Cortex of kidney (tissue), 1 donor: ENCODE data around the gene ZNF512B.
"Not testable (repeated sequence)": the region's sequence is repeated elsewhere in the genome, so short reads cannot be mapped to it uniquely, and the experiment has no call there.

Experiments
- DNase-seq: peaks from one replicate; lab custom pipeline; 2025; lab: John Stamatoyannopoulos, UW

Gene ZNF512B

GRCh38 chr20:63969838-63970713 is at the start of gene ZNF512B:
Gene ZNF512B (minus strand): TSS chr20:63969930. CDS start chr20:63967950, 1,980 bp downstream.
- no peak for DNase-seq

- DNase-seq, result no peak
Observed at GRCh38 chr20:64015635-64016034, 45.9 kb upstream of the ZNF512B start.

GRCh38 chr20:64012385-64013154 is 42.8 kb upstream of the ZNF512B start:
- DNase-seq, result not testable (repeated sequence)

GRCh38 chr20:64011366-64011779 is 41.6 kb upstream of the ZNF512B start:
- DNase-seq, result no peak

- no peak for DNase-seq
Observed at GRCh38 chr20:64010711-64011237, 41.0 kb upstream of the ZNF512B start.

- DNase-seq, result no peak
Observed at GRCh38 chr20:64009811-64010387, 40.2 kb upstream of the ZNF512B start.

GRCh38 chr20:64006902-64007301 is 37.2 kb upstream of the ZNF512B start:
- no peak for DNase-seq

- DNase-seq, result no peak
Observed at GRCh38 chr20:64006490-64006889, 36.8 kb upstream of the ZNF512B start.

GRCh38 chr20:64005394-64005793 is 35.7 kb upstream of the ZNF512B start:
- DNase-seq, result no peak

GRCh38 chr20:64003960-64004725 is 34.4 kb upstream of the ZNF512B start:
- no peak for DNase-seq

- DNase-seq, result no peak
Observed at GRCh38 chr20:64001607-64002011, 31.9 kb upstream of the ZNF512B start.

GRCh38 chr20:64000906-64001305 is 31.2 kb upstream of the ZNF512B start:
- DNase-seq, result no peak

GRCh38 chr20:63982937-63983336 is 13.2 kb upstream of the ZNF512B start:
- no peak for DNase-seq

- no peak for DNase-seq
Observed at GRCh38 chr20:63980806-63981728, 11.3 kb upstream of the ZNF512B start, which contains the start of gene PRPF6. Gene PRPF6 (plus strand): TSS chr20:63981132. CDS start chr20:63981246, 114 bp downstream.

GRCh38 chr20:63980317-63980805 is 10.6 kb upstream of the ZNF512B start:
- no peak for DNase-seq

- DNase-seq, result no peak
Observed at GRCh38 chr20:63979557-63980316, 10.0 kb upstream of the ZNF512B start, which contains the start of gene SAMD10. Gene SAMD10 (minus strand): TSS chr20:63979642. CDS start chr20:63979467, 175 bp downstream.

- no peak for DNase-seq
Observed at GRCh38 chr20:63979229-63979556, 9.5 kb upstream of the ZNF512B start.

- DNase-seq, result no peak
Observed at GRCh38 chr20:63978319-63979228, 8.8 kb upstream of the ZNF512B start.
